GM19238 (cell line): ENCODE results near the gene YARS1.

ENCODE experiments used
- DNase-seq: peaks from one replicate; pipeline ENCODE4 v3.0.0; 2011; ENCODE audit warnings: low spot score; ENCODE audit not compliant: insufficient read length

The YARS1 gene

DNA sequence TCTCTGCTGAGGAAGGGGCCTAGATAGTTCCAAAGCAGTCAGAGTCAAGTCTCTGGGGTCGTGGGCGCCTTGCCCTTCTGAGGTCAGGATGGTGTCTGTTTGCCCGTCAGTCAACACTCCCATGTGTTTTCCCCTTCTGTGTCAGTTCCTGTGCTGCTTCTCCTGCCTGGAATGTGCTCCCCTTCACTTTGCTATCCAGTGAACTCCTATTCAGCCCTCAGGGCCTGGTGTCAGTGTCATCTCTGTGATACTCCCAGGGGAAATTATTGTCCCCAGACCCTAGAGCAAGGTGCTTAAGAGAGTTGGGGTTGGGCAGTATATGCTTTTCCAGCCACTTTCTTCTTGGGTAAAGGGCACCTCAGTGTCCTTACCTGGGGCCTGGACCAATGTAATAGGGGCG lies 68.8 kb downstream of the YARS1 start:
- DNase-seq = no peak

DNA sequence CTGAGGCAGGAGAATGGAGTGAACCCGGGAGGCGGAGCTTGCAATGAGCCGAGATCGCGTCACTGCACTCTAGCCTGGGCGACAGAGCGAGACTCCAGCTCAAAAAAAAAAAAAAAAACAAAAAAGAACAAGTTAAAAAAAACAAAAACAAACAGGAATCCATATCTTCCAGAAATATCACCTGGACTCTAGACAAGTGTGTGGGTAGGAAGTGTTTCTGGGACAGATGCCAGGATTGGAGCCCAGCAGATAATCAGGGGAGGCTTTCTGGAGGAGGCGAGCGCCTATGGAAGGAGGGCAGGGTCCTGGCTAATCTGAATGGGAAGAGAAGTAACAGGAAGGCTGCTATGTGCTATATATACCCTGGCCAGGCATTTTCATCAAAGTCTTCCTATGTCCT lies 71.0 kb downstream of the YARS1 start:
- no peak for DNase-seq

DNA sequence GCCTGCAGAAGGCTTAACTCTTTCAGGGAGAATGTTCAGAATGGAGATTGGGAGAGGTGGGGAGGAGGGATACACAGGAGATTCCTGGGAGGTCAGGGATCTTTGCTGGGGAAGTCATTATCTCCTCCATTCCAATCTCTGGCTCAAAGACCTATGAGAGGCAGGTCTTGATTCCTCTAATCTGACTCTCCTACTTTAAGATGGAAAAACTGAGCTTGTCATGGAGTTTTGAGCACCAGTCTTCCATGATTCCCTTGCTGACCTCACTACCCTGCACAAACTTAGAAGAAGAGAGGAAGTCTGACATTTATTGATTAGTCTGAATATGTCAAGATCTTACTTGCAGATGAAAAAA lies 73.1 kb downstream of the YARS1 start:
- DNase-seq = no peak

DNA sequence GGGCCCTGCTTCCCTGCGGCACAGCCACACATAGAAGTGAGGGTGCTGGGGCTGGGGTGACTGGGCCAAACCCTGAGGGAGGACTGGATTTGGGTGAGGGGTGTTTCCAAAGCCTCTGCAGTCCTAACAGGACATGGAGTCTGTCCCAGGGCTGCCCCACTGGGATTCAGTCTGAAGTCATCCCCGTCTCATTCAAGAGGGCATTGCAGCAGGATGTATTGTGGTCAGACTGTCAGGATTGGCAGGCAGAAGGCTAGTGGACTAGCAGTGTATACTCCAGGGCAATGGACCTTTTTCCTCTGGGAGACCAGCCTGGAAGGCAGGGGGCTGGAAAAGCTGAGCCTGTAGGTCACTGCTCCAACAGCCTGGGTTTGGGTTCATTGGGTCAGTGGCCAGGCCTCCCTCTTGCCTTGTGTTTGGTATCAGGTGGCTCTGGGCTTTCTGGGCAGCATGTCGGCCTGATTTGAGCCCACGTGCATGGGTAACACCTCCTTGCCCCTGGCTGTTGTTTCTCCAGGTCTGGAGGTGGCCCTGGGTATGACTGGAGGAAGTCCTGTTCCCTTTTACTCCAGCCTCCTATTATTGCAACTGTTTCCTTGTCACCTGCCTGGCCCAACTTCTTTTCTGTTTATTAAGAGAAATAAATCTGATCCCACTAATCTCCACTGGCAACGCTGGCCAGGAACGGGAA lies 73.6 kb downstream of the YARS1 start:
- no peak for DNase-seq

DNA sequence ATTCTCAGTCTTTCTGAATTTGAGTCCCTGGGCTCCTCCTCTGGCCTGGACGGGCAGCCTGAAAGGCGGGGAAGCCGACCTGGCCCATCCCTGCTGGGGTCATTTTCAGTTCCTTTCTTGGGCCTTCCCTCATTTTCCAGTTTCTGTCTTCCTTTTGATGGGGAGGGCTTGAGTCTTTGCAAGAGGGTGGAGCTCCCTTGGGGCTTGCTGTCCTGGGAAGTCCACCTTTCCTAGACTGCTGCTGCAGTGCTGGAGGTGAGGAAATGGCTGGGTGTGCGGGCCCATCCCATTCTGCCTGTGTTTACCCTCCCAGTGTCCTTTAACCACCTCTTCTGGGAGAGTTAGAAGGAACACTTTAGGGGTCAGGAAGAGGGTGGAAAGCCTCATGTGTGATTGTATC lies 74.2 kb downstream of the YARS1 start:
- DNase-seq = no peak

DNA sequence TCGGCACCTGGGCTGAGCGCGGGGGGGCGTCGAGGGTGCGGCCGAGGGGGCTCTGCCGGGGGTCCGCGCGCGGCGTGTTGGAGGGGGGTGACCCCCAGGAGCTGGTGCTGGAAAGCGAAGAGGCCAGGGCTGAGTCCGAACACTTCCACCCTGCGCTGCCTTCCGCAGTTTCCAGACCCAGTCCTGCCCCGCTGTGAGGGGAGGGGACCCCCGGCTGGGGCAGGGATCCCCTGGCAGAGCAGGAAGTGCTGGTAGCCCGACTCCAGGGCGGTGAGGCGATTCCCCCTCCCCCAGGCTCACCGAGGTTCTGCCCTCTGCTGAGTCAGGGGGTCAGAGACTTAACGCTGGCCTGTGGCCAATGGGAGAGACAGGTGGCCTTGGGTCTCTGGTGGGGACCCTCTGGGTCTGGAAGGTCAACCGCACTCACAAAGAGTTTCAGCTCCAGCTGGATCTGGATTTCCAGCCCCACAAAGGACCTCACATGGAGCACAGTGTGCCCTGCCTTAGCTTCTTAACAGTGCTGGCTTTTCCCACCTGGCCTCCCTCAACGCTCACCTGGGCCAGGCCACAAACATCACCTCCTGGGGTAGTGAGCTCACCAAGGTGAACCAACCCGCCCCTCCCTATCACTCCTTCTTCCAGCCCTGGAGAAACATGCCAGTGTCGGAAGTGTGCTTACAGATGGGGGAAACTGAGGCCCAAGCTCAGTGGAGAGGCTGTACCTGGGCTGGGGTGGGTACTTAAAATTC lies 74.8 kb downstream of the YARS1 start:
- DNase-seq = no peak

DNA sequence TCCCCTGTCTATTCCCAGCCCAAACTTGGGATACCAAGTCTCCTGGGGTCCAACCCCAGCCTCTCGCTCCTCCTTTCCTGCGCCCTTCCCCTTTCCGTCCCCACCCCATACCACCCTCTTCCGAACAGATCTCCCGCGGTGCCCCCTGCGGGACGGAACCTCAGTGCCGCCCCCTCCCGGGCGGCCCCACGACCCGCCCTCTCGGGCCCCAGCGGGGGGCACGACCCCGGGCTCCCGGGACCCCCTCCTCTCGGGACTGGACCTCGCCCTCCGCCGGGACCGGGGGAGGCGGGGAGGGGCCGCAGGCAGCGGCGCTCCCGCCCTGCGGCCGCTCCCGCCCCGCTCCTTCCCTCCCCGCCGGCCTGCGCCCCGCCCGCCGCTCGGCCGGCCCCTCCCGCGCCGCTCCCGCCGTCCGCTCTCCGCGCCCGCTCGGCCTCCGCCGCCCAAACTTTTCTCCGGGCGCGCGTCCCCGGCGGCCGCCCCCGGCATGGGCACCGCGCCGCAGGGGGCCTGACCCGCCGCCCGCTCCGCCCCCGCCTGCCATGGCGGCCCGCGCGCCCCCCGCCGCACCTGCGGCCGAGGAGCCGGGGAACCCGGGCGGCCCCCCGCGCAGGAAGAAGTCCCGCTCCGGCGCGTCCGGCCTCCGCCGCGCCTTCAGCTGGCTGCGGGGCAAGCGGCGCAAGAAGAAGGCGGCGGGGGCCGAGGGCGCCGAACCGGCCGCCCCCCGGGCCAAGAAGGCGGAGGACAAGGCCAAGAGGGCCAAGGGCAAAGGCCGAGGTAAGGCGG lies 75.6 kb downstream of the YARS1 start:
- DNase-seq = no peak

DNA sequence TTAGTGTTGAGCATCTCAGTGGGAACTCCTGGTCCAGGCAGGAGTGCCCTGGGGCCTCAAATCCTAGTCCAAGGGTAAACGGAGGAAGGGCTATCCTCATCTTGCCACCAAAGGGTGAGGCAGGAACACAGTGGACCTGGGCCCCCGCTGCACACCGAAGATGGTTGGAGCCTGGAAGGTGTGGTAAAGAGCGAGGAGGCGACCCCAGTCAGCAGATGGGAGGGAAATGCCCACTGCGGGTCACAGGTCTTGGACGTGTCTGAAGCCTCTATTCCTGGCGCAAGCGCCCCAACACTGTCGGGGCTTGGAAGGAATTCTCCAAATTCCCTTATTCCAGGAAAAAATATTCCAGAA lies 76.1 kb downstream of the YARS1 start:
- no peak for DNase-seq

DNA sequence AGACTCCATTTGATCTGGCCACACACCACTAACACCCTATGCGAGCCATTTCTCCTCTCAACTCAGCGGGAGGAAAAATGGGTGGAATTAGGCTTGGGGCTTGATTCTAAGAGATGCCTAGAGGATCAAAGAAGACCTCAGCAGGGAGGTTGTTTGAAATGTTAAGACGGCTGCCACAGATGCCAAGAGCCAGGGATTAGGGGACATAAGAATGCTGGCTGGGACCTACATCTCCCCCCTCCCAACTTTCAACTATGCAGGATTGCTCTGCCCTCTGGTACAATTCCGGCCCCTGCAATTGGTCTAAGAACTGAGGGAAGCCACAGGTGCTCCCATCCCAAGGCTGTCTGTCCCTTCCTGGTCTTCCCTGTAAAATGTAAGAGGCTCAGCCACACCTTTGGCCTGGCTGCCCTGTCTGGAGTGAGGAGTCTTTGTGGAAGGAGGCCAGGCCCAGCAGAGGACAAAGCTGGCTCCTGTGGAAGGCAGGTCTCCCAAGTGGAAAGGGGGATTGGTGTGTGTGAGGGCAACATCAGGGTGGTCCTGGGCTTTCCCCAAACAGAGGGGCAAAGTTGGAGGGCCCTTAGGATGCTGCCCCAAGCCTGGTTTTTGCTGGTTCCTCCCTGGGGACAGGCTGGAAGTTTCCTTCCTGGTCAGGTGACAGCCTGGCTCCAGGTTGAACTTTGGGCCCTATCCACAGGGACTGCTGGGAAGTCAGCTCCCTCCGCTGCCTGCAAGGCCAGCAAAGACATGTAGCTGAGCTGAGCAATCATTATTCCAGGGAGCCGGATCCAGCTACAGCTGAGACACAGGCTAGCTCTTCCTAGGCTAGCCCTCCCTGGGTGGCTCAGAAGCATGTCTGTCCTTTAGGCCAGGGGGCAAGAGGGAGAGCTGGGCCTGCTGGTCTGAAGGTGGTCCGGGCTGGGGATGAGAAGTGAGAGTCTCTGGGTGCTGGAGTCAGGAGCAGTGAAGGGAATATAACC lies 80.1 kb downstream of the YARS1 start:
- DNase-seq = no peak

DNA sequence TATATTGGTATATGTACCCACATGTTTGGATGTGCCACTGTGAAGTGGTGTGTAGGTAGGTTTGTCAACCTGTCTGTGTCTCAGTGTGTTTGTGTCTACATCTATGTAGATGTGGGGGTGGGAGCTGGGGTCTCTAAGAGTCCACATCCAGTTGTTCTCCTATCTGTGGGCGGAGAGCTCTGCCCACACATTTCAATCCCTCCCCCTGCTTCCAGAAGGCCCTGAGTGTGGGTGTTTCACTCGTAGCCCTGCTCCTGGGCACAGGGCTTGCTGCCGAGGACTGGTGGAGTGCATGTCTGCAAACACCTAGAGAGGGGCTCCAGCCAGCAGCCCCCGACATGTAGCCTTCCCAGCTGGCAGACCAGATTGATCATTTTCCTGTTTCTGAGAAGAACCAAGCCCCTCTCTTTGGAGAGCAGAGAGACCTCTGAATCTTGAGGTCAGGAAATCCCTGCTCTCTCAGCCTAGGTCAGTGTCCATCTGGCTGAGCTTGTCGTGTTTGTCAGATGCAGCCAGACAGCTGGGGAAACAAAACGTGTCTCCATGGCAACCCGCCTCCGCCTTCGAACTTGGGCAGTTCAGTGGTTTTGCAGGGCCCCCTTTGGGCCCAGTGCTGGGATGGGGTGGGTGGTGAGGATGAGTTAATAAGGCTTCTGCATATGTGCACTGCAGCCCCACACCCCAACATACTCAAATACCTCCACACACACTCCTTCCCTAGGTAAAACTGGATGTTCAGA lies 83.4 kb downstream of the YARS1 start:
- no peak for DNase-seq

DNA sequence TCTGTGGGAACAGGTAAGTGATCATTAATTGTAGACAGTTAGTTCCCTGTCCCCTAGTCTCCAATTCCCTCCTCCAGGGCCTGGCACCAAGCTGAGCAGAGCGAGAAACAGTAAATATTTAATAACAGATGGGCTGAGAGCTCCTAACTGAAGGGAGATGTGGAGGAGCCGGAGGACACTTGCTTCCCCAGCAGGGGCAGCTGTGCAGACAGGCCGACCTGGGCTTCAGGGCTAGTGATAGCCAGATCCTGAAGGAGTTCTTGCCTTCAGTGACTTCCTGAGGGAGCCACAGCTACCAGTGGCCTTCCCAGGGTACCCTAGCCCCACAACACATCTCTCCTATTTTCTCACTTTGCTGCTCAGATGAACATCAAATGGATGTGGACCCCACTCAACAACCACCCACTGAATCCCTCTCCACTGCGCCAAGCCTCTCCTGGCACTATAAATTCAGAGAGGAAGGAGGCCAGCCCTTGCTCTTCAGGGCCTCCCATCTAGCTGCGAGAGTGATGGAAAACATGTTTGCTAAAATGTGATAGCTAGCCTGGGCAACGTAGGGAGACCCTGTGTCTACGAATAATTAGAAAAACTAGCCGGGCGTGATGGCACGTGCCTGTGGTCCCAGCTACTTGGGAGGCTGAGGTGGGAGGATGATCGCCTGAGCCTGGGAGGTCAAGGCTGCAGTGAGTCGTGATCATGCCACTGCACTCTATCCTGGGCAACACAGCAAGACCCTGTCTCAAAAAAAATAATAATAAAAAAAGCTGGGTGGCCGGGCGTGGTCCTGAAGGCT lies 87.7 kb downstream of the YARS1 start:
- DNase-seq = no peak

DNA sequence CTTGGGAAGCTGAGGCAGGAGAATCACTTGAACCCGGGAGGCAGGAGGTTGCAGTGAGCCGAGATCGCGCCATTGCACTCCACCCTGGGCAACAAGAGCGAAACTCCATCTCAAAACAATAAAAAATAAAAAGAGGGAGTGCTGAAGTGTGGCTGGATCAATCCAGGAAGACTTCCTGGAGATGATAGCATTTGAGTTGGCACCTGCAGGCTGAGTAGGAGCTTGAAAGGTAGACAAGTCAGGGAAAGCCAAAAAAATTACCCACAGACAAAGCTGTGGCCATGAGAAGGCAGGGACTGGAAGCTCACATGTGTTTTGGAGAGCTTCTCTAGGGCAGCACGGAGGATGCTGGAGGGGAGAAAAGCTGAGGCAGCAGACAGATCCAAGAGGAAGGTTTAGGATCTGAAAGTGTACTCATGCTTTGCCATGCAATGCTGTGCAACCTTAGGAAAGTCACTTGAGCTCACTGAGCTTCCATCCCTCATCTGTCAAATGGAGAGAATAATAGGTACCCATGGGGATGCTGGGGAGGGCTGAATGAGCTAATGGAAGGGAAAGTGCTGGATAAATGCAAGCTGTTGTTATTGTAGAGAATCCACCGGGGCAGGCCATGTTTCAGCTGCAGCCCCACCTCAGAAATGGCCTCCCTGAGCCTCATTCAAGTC lies 88.6 kb downstream of the YARS1 start:
- DNase-seq = no peak

DNA sequence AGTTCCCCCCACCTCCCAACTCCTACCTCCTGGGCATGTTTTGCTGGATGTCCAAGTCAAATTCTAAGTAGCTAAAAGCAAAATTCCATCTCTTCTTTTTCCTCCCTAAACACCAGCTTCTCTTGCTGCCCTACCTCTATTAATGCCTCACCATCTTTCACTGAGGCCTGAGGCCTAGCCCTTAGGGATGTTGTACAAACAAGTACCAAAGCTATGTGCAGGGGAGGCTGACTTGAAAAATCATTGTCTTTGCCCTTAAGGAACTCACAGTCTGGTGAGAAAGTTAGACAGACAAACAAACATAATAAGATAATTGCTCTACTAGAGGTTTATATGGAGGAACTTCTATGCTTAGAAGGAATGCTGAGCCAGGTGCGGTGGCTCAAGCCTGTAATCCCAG lies 89.3 kb downstream of the YARS1 start:
- no peak for DNase-seq

DNA sequence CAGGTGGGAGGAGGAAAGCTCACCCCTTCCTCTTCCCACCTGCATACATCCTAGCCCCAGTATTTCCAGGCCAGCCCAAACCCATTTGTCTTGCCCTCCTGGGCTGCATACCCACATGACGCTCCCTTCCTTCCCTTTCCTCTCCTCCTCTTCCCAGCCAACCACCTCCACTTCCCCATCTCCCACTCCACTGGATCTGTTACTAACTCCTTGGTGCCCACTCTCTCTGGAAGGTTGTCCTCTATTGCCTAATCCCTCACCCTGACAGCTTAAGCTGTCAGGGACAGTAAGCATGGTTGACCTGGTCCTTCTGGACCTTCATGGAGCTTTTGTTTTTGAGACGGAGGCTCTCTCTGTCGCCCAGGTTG lies 91.6 kb downstream of the YARS1 start:
- DNase-seq = no peak
